ENCODE results near the gene CRYL1.

DNA sequence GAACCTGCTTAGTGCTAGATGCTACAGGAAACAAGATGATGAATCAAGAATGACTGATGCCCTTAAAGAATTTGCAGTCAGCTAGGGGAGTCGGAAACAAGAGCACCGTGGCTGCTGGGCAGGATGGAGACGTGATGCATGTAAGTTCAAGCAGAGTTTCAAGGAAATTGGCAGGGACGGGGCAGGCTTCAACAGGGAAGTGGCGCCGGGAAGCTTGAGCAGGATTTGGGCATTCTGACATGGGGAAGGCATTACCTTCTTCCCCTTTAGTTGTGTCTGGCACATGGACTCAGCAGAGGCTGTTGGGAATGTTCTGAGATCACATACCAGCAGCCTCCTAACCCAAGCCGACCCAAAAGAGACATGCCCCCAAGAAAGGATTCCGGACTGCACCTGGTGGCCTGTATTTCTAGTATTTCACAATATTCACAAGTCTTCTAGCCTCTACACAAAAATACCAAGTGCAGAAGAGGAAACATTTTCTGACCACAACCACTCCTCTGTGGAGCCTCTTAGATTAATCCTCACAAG is 138.2 kb downstream of the CRYL1 start:
- TF ChIP-seq, protein P1, sequence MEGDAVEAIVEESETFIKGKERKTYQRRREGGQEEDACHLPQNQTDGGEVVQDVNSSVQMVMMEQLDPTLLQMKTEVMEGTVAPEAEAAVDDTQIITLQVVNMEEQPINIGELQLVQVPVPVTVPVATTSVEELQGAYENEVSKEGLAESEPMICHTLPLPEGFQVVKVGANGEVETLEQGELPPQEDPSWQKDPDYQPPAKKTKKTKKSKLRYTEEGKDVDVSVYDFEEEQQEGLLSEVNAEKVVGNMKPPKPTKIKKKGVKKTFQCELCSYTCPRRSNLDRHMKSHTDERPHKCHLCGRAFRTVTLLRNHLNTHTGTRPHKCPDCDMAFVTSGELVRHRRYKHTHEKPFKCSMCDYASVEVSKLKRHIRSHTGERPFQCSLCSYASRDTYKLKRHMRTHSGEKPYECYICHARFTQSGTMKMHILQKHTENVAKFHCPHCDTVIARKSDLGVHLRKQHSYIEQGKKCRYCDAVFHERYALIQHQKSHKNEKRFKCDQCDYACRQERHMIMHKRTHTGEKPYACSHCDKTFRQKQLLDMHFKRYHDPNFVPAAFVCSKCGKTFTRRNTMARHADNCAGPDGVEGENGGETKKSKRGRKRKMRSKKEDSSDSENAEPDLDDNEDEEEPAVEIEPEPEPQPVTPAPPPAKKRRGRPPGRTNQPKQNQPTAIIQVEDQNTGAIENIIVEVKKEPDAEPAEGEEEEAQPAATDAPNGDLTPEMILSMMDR (tag by site-specific recombination; IDR thresholded peaks at IDR 0.05), result no peak
- no peak for TF ChIP-seq ZBTB20 (tag by site-specific recombination; IDR thresholded peaks at IDR 0.05)
- no peak for TF ChIP-seq ZNF416 (tag by site-specific recombination; IDR thresholded peaks at IDR 0.05)
- TF ChIP-seq ZNF830 (tag by site-specific recombination; IDR thresholded peaks at IDR 0.05; ENCODE audit: low read depth), result no peak
- no peak for TF ChIP-seq SP7 (tag by site-specific recombination; IDR thresholded peaks at IDR 0.05)
- no peak for TF ChIP-seq ZNF701 (tag by site-specific recombination; IDR thresholded peaks at IDR 0.05)
- TF ChIP-seq ZSCAN30 (tag by site-specific recombination; IDR thresholded peaks at IDR 0.05), result no peak
- no peak for TF ChIP-seq ZNF146 (tag by site-specific recombination; IDR thresholded peaks at IDR 0.05)
- no peak for TF ChIP-seq ZNF561 (tag by site-specific recombination; IDR thresholded peaks at IDR 0.05; ENCODE audit: borderline replicate concordance)
- TF ChIP-seq ZNF660 (tag by site-specific recombination; IDR thresholded peaks at IDR 0.05), result no peak
- no peak for TF ChIP-seq ZNF560 (tag by site-specific recombination; IDR thresholded peaks at IDR 0.05; ENCODE audit: borderline replicate concordance)
- TF ChIP-seq ZNF274 (IDR thresholded peaks at IDR 0.05; ENCODE audit: low read length), result no peak
- no peak for TF ChIP-seq ZNF274 (tag by site-specific recombination; IDR thresholded peaks at IDR 0.05; ENCODE audit: borderline replicate concordance)
